Measurements from ENCODE around the gene RNASEH2C.
"Not testable (repeated sequence)": the region's sequence is repeated elsewhere in the genome, so short reads cannot be mapped to it uniquely, and the experiment has no call there.

Gene RNASEH2C

GRCh38 chr11:65711785-65712632 is 8.6 kb downstream of the RNASEH2C start, which contains the start of gene KAT5:
Gene KAT5 (plus strand): TSS chr11:65712252. CDS start chr11:65712268, 16 bp downstream.
- peak; percentile 99 for DNase-seq (ENCODE audit: low read depth)
- TF ChIP-seq CTCF (IDR thresholded peaks at IDR 0.05; ENCODE audit: control insufficient read depth, extremely low read depth, insufficient read depth): peak; percentile 98
- peak within 1 kb of the TSS; percentile 73 for H3K4me3 ChIP-seq (ENCODE audit: low read depth, low read length)

GRCh38 chr11:65710421-65710820 is 10.2 kb downstream of the RNASEH2C start:
- no peak for TF ChIP-seq CTCF (IDR thresholded peaks at IDR 0.05; ENCODE audit: control insufficient read depth, extremely low read depth, insufficient read depth)
- no peak for DNase-seq (ENCODE audit: low read depth)
- H3K4me3 ChIP-seq (ENCODE audit: low read depth, low read length): no peak overlapping the region

DNA sequence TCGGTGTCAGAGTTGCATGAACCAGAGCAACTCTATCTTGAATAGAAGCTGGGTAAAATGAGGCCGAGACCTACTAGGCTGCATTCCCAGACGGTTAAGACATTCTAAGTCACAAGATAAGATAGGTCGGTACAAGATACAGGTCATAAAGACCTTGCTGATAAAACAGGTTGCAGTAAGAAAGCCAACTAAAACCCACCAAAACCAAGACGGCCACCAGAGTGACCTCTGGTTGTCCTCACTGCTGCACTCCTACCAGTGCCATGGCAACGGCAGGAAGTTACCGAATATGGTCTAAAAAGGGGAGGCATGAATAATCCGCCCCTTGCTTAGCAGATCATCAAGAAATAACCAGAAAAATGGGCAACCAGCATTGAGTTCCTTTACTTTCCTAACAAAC is 10.9 kb downstream of the RNASEH2C start:
- no peak for TF ChIP-seq CTCF (IDR thresholded peaks at IDR 0.05; ENCODE audit: control insufficient read depth, extremely low read depth, insufficient read depth)
- no peak for DNase-seq (ENCODE audit: low read depth)
- no peak overlapping the region for H3K4me3 ChIP-seq (ENCODE audit: low read depth, low read length)

- H3K4me3 ChIP-seq (ENCODE audit: low read depth, low read length): no peak overlapping the region
- TF ChIP-seq CTCF (IDR thresholded peaks at IDR 0.05; ENCODE audit: control insufficient read depth, extremely low read depth, insufficient read depth): no peak
- DNase-seq (ENCODE audit: low read depth): no peak
Observed at GRCh38 chr11:65708451-65708850, 12.1 kb downstream of the RNASEH2C start.

- not testable (repeated sequence) for H3K4me3 ChIP-seq (ENCODE audit: low read depth, low read length); DNase-seq (ENCODE audit: low read depth)
Observed at GRCh38 chr11:65707002-65707401, 13.6 kb downstream of the RNASEH2C start.

- not testable (repeated sequence) for H3K4me3 ChIP-seq (ENCODE audit: low read depth, low read length); DNase-seq (ENCODE audit: low read depth)
- TF ChIP-seq CTCF (IDR thresholded peaks at IDR 0.05; ENCODE audit: control insufficient read depth, extremely low read depth, insufficient read depth): peak; percentile 57
Observed at GRCh38 chr11:65706303-65706763, 14.3 kb downstream of the RNASEH2C start.

DNA sequence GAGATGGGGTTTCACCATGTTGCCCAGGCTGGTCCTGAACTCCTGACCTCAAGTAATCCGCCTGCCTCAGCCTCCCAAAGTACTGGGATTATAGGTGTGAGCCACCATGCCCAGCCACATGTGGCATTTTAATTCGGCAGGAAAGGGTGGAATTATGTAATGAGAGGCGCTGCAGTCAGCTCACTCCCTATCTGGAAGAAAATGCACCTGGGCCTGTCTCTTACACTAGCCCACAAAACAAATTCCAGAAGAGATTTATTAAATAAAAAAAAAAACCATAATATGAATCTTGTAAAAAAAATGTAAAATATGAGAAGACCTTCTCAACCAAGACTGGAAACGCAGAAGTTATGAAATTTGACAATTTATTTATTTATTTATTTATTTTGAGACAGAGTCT is 16.8 kb downstream of the RNASEH2C start:
- no peak for TF ChIP-seq CTCF (IDR thresholded peaks at IDR 0.05; ENCODE audit: control insufficient read depth, extremely low read depth, insufficient read depth)
- H3K4me3 ChIP-seq (ENCODE audit: low read depth, low read length): no peak overlapping the region
- DNase-seq (ENCODE audit: low read depth): no peak
